Measurements from ENCODE around the gene VSTM1. TPM values are rescaled to one million over a fixed set of nuclear protein-coding genes. Genes with fewer than 3 reads are reported as not detected.
A peak's percentile ranks its signal among the peaks of the same experiment; 100 is the strongest.

The VSTM1 gene
- total and polyA plus RNA-seq, 2 of the 4 experiments (the other 2 are of a cell fraction), result not detected

DNA sequence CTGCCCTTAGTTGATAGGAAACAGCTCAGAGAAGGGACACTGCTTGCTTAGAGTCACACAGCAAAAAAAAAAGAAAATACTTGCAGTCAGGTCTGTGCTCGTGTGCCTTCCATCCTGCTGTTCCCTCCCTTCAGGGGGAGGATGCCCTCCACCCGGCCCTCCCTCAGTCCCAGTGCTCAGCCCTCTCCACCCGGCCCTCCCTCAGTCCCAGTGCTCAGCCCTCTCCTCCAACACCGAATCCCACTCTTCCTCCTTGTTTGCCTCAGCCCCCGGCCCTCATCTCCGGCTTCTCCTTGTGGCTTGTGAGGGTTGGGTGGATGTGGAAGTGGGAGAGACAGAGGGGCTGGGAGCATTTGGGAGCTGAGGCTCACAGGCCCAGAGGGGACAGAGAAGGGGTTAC lies 46.0 kb upstream of the VSTM1 start (continued):
- TF ChIP-seq, protein P1, sequence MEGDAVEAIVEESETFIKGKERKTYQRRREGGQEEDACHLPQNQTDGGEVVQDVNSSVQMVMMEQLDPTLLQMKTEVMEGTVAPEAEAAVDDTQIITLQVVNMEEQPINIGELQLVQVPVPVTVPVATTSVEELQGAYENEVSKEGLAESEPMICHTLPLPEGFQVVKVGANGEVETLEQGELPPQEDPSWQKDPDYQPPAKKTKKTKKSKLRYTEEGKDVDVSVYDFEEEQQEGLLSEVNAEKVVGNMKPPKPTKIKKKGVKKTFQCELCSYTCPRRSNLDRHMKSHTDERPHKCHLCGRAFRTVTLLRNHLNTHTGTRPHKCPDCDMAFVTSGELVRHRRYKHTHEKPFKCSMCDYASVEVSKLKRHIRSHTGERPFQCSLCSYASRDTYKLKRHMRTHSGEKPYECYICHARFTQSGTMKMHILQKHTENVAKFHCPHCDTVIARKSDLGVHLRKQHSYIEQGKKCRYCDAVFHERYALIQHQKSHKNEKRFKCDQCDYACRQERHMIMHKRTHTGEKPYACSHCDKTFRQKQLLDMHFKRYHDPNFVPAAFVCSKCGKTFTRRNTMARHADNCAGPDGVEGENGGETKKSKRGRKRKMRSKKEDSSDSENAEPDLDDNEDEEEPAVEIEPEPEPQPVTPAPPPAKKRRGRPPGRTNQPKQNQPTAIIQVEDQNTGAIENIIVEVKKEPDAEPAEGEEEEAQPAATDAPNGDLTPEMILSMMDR (conservative IDR thresholded peaks at IDR 0.05; ENCODE audit: low read depth, low read length), result no peak
- TF ChIP-seq SMC3 (IDR thresholded peaks at IDR 0.05; ENCODE audit: low read depth, low read length), result no peak

DNA sequence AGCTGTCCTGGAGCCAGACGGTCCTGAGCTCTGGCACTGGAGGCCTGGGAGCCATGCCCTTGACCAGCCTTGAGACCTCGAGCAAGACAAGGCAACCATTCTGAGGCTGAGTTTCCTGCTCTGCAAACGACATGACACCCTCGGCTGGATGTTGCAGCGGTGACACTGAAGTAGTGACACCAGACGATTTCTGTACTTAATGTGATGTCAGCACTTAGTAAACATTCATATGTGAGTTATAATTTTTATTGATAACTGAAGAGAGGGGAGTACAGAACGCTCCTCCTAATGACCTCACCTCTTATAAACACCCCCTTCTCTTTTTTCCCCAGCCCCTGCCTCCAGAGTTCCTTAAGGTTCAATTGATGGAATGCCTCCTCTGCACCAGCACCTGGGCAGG lies 44.8 kb upstream of the VSTM1 start:
- Histone ChIP-seq H2BK120ac (ENCODE audit: low read depth, low read length) (no peak overlapping the region), H3K4me1 (ENCODE audit: control insufficient read depth, insufficient read depth, low read length) (no peaks in the 10 kb centered on the region), H3K9ac (ENCODE audit: low read depth, low read length) (no peak overlapping the region), H2AFZ (replicated peaks; ENCODE audit: low read length, poor library complexity) (no peak overlapping the region), H4K8ac (ENCODE audit: low read depth in 2 of 2, low read length in 2 of 2) (no peak overlapping the region), H3K56ac (ENCODE audit: extremely low read depth, insufficient read depth, low read length) (no peak overlapping the region), H3K36me3 (ENCODE audit: control insufficient read depth, insufficient read depth, low read length) (peaks cover 50% of the 10 kb centered on the region), H4K5ac (ENCODE audit: low read depth, low read length) (no peak overlapping the region), H3K14ac (replicated peaks; ENCODE audit: low read depth, low read length) (no peak overlapping the region), H3K18ac (ENCODE audit: low read depth, low read length) (no peak overlapping the region), H4K20me1 (ENCODE audit: insufficient read depth, low read length) (peaks cover 4% of the 10 kb centered on the region; the same call in 1 of the 2 replicates), H3K79me1 (ENCODE audit: low read depth in 1 of 2, low read length in 2 of 2) (peaks cover 2 to 36% of the 10 kb centered on the region in 2 experiments; a peak in 3 of 4 replicates), H4K91ac (ENCODE audit: insufficient read depth, low read depth, low read length) (no peak overlapping the region), H2BK15ac (ENCODE audit: low read depth, low read length) (no peak overlapping the region), H2BK5ac (ENCODE audit: low read depth, low read length, poor library complexity, severe bottlenecking) (no peak overlapping the region), H3K9me1 (ENCODE audit: insufficient read depth, low read length) (no peaks in the 10 kb centered on the region), H2BK20ac (ENCODE audit: low read depth, low read length) (no peak overlapping the region), H2AK5ac (ENCODE audit: low read depth, low read length) (no peak overlapping the region), H3K9me3 (ENCODE audit: control insufficient read depth, insufficient read depth, low read length) (no peaks in the 10 kb centered on the region), H3K4me2 (ENCODE audit: low read depth, low read length) (no peak overlapping the region), H3K4me3 (ENCODE audit: insufficient read depth, low read depth, low read length) (no peak overlapping the region), H3K23ac (ENCODE audit: low read depth, low read length) (no peak overlapping the region), H2AK9ac (replicated peaks; ENCODE audit: low read depth, low read length, poor library complexity) (no peak overlapping the region), H3K27me3 (ENCODE audit: control insufficient read depth, insufficient read depth, low read length) (no peaks in the 10 kb centered on the region), H3K4ac (ENCODE audit: low read depth, low read length) (no peak overlapping the region), H3K27ac (ENCODE audit: insufficient read depth, low read length) (no peak overlapping the region)
- intact Hi-C loops (cut with micrococcal nuclease), result loop anchor here (10.0 kb wide), 1 partner anchor 244 kb away; the partner anchor contains the start of gene MYADM
- CTCF ChIA-PET, result no interaction called here
- in situ Hi-C loops (cut with MboI; ENCODE audit: low sequenced_read_pairs), result loop anchor here (25.0 kb wide), 1 partner anchor 354 kb away; the partner anchor contains the start of genes CDC42EP5 and LENG9
- 100% methylated on average over 2 of the region's 7 CpGs; no CpG with 5 or more reads in 1 of the 2 experiments for WGBS, 2 experiments (ENCODE audit: extremely low coverage in 2 of 2, insufficient read length in 1 of 2)
- BruUV-seq (replicated peaks), result no TSS peak
- POLR2A ChIA-PET (ENCODE audit: unreplicated experiment), result no interaction called here
- dilution Hi-C loops (cut with HindIII; ENCODE audit: low sequenced_read_pairs, unreplicated experiment), result no loop called here
- DNase-seq (no peak), ATAC-seq (ENCODE audit: low read depth) (no peak)
- no peak for TF ChIP-seq NFE2L2 (IDR thresholded peaks at IDR 0.05; ENCODE audit: low read depth, low read length)
- peak; percentile 26; the same call in 1 of the 2 replicates for TF ChIP-seq MAFK (IDR thresholded peaks at IDR 0.05; ENCODE audit: low read depth, low read length)
